Astrocyte of the cerebellum (primary cell): Measurements from ENCODE around the gene CHRND.

ENCODE experiments used
- DNase-seq: peaks from one replicate; pipeline ENCODE4 v3.0.0-alpha.2; 2011; ENCODE audit warnings: low read depth
- H3K4me3 ChIP-seq: 2 replicates; pipeline ENCODE4 v1.5.1; 2011; ENCODE audit warnings: mild to moderate bottlenecking, low read depth, low read length, moderate library complexity
- in situ Hi-C: cut with HindIII; loops from 2 replicates; pipeline ENCODE4 v1.10.0; 2017; ENCODE audit warnings: low sequenced_read_pairs
- TF ChIP-seq, protein P1 (sequence below): IDR thresholded peaks from 2 replicates; pipeline ENCODE4 v1.5.1; 2012; ENCODE audit warnings: low read length, low read depth, moderate library complexity, mild to moderate bottlenecking; ENCODE audit errors: missing control alignments

Gene CHRND

GRCh38 chr2:232504438-232504837, 21.5 kb upstream of the CHRND start:
- TF ChIP-seq, protein P1, sequence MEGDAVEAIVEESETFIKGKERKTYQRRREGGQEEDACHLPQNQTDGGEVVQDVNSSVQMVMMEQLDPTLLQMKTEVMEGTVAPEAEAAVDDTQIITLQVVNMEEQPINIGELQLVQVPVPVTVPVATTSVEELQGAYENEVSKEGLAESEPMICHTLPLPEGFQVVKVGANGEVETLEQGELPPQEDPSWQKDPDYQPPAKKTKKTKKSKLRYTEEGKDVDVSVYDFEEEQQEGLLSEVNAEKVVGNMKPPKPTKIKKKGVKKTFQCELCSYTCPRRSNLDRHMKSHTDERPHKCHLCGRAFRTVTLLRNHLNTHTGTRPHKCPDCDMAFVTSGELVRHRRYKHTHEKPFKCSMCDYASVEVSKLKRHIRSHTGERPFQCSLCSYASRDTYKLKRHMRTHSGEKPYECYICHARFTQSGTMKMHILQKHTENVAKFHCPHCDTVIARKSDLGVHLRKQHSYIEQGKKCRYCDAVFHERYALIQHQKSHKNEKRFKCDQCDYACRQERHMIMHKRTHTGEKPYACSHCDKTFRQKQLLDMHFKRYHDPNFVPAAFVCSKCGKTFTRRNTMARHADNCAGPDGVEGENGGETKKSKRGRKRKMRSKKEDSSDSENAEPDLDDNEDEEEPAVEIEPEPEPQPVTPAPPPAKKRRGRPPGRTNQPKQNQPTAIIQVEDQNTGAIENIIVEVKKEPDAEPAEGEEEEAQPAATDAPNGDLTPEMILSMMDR = no peak
- in situ Hi-C loops = no loop called here
- DNase-seq = no peak
- no peak overlapping the region for H3K4me3 ChIP-seq

DNA sequence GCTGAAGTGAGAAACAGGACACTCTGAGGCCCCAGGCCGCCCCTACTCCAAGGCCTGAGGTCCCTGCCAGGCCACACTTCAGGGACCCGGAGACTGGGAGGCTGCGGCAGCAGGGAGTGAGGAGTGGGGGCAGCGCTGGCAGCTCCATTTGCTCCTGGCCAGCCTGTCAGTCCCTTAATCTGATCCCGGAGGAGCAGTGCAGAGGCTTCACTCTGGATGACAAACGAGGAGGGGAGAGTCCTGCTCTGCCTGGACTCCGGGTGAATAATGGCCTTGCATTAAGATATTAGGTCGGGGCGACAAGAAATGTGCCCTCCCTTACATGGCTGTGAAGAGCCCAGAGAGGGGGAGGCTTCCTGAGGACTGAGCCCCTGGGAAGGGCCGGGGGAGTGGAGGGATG, 20.1 kb upstream of the CHRND start:
- DNase-seq = no peak
- in situ Hi-C loops = no loop called here
- TF ChIP-seq, protein P1 = no peak
- H3K4me3 ChIP-seq = no peak overlapping the region

- H3K4me3 ChIP-seq = no peak overlapping the region
- no peak for DNase-seq
- TF ChIP-seq, protein P1 = no peak
- in situ Hi-C loops = no loop called here
Observed at GRCh38 chr2:232506709-232507108, 19.3 kb upstream of the CHRND start.

DNA sequence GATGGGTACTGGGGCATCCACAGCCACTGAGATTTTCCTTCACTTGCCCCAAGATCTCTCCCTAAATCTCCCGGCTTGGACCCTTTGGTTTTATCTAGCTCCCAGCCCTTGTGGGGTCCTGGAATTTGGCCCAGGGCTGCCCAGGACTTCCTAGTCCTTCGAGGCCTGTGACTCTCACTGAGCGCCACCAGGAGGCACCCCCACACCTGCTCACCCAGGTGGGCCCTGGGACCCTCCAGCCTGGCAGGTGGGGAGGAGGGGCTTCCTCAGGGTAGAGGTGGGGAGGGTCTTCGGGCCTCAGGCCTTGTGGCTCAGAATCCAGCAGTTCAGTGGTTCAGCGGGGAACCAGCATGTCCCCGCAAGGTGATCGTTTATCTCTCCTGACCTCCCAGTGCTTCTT, 17.7 kb upstream of the CHRND start:
- in situ Hi-C loops = no loop called here
- DNase-seq = no peak
- TF ChIP-seq, protein P1 = no peak
- H3K4me3 ChIP-seq = no peak overlapping the region

GRCh38 chr2:232511336-232511890, 14.5 kb upstream of the CHRND start:
- in situ Hi-C loops = loop anchor here (5.0 kb wide), 1 partner anchor 49 kb away; no protein-coding TSS in a partner anchor
- DNase-seq = no peak
- TF ChIP-seq, protein P1 = no peak
- no peak overlapping the region for H3K4me3 ChIP-seq

DNA sequence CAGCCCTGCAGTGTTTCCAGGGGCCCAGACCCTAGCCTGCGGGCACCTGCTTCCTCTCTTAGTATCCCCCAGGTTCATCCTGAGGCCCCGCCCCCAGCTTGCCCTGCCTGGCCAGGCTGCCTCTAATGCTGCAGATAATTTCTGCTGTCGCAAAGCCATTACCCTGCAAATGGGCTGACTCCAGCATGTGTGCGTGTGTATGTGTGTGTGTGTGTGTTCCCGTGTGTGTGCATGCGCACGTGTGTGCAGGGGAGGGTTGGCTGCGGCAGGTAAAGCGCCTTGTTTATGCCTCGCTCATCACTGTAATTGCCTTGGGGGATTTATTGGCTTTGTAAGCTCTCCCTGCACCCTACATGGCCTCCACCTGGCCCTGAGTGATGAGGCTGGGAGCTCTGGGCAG, 13.4 kb upstream of the CHRND start:
- in situ Hi-C loops = loop anchor here (5.0 kb wide), 1 partner anchor 50 kb away; no protein-coding TSS in a partner anchor
- DNase-seq = no peak
- TF ChIP-seq, protein P1 = no peak
- no peak overlapping the region for H3K4me3 ChIP-seq

DNA sequence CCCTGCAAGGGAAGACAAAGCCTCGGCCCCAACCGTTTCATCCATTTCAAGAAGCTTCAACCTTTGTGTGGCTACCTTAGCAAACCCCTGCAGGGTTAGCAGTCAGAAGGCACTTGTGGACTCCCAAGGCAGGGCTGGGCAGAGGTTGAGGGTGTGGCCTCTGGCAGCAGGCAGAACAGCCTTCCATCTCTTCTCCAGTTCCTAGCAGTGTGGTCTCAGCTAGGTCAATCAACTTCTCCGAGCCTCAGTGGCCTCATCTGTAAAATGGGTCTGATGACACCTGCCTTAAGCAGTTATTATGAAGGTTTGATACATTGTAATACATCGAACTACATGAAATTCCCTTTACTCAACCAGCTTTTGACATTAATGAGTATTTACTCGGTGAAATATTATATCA, 12.6 kb upstream of the CHRND start:
- DNase-seq = no peak
- in situ Hi-C loops = loop anchor here (5.0 kb wide), 1 partner anchor 51 kb away; no protein-coding TSS in a partner anchor
- TF ChIP-seq, protein P1 = no peak
- no peak overlapping the region for H3K4me3 ChIP-seq
